Measurements from ENCODE around the gene PLIN4. TPM values are rescaled to one million over a fixed set of nuclear protein-coding genes. Genes with fewer than 3 reads are reported as not detected.

The PLIN4 gene
- total and polyA plus RNA-seq, 9 of the 15 experiments (the other 6 are each of a cell fraction or from before 2014, with no cell fraction given) = 0.04 to 0.16 (median 0.07) TPM; not detected in 3

DNA sequence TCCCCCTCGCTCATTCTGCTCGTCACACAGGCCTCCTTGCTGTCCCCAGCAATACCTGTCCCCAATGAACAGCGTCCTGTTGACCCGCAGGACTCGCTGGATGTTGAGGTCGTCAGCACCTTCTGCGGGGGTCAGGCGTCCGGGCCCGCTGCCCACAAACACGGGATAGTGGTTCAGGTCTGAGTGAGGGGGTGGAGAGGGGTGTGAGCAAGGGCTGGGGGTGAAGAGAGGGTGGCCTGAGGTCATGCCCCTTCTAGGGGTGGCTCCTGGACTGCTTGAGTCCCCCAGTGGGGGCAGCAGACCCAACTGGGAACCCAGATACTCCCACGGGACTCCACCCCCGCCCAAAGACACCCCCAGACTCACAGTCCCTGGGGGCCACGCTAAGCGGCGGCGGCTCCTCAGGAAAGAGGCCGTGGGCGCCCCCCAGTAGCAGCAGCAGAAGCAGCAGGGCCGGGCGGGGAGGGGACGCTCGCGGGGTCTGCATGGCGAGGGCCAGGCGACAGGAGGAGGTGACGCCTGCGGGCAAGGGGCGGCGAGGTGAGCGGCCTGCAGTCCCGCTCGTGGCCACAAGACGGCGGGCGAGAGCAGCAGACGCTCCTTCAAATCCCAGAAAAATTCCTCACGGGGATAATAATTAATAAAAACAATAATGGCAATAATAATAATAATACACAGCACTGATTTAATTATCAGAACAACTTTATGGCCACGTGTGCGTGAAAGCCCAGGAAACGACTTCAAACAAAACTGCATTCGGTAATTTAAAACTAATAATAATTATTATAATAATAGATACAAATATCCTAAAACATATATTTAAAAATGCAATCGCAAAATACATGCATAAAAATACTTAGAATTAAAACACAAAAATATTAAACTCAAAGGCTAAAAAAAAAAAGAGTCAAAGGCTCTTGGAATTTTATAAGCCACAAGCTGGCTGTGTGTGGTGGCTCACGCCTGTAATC, 40.0 kb upstream of the PLIN4 start (continued):
- TF ChIP-seq, protein P1, sequence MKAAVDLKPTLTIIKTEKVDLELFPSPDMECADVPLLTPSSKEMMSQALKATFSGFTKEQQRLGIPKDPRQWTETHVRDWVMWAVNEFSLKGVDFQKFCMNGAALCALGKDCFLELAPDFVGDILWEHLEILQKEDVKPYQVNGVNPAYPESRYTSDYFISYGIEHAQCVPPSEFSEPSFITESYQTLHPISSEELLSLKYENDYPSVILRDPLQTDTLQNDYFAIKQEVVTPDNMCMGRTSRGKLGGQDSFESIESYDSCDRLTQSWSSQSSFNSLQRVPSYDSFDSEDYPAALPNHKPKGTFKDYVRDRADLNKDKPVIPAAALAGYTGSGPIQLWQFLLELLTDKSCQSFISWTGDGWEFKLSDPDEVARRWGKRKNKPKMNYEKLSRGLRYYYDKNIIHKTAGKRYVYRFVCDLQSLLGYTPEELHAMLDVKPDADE (conservative IDR thresholded peaks at IDR 0.05; ENCODE audit: control insufficient read depth, low read depth, low read length) = no peak
- no peak for TF ChIP-seq NFRKB (IDR thresholded peaks at IDR 0.05; ENCODE audit: low read depth)
- TF ChIP-seq ZNF140 (CRISPR knock-in tag; IDR thresholded peaks at IDR 0.05) = no peak
- peak in 1 of 2 experiments; percentile 39; a peak in 1 of 4 replicates for TF ChIP-seq SIN3A (IDR thresholded peaks at IDR 0.05; ENCODE audit: borderline replicate concordance in 2 of 2, control insufficient read depth in 1 of 2, low read depth in 2 of 2, low read length in 2 of 2)
- no peak for TF ChIP-seq ZNF740 (CRISPR knock-in tag; IDR thresholded peaks at IDR 0.05)
- TF ChIP-seq ZNF740 (tag; IDR thresholded peaks at IDR 0.05) = peak in 1 of 2 experiments; percentile 4; a peak in 1 of 4 replicates
- TF ChIP-seq CBX8 (IDR thresholded peaks at IDR 0.05; ENCODE audit: borderline replicate concordance, extremely low read depth, low read depth, low read length, poor library complexity, severe bottlenecking) = no peak
- TF ChIP-seq ATF3 (IDR thresholded peaks at IDR 0.05) = no peak
- TF ChIP-seq ATF3 (CRISPR knock-in tag; conservative IDR thresholded peaks at IDR 0.05) = no peak
- TF ChIP-seq TEAD1 (CRISPR knock-in tag; IDR thresholded peaks at IDR 0.05) = 0 out of 4 replicates have a peak, but pooled peaks of 1 of the 2 experiments have one; percentile 41
- peak; percentile 20 for TF ChIP-seq BCOR (IDR thresholded peaks at IDR 0.05)
- TF ChIP-seq ADNP (tag; IDR thresholded peaks at IDR 0.05) = peak; percentile 9; the same call in 1 of the 2 replicates
- TF ChIP-seq RAD21 (CRISPR knock-in tag; conservative IDR thresholded peaks at IDR 0.05 in 1 of 2, IDR thresholded peaks at IDR 0.05 in 1 of 2) = peak; percentile 34 to 51
- 0 out of 2 replicates have a peak, but pooled peaks have one; percentile 4 for TF ChIP-seq RBFOX2 (IDR thresholded peaks at IDR 0.05; ENCODE audit: low read depth, low read length)
- TF ChIP-seq, protein P2, sequence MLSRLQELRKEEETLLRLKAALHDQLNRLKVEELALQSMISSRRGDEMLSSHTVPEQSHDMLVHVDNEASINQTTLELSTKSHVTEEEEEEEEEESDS (CRISPR knock-in tag; IDR thresholded peaks at IDR 0.05) = no peak
- no peak for TF ChIP-seq JUN (IDR thresholded peaks at IDR 0.05; ENCODE audit: borderline replicate concordance, low read depth, low read length)
- TF ChIP-seq JUN (CRISPR knock-in tag; IDR thresholded peaks at IDR 0.05; ENCODE audit: borderline replicate concordance) = 0 out of 2 replicates have a peak, but pooled peaks have one; percentile 32
- no peak for TF ChIP-seq ZNF395 (CRISPR knock-in tag; IDR thresholded peaks at IDR 0.05)
- TF ChIP-seq NFE2 (IDR thresholded peaks at IDR 0.05; ENCODE audit: low read depth) = no peak

Measured in K562 (cell line).